Measurements from ENCODE around the gene ANKRD17.

- TF ChIP-seq EZH2 (IDR thresholded peaks at IDR 0.05; ENCODE audit: low read length, unreplicated experiment) (no peak), CTCF (conservative IDR thresholded peaks at IDR 0.05; ENCODE audit: low read depth, low read length) (no peak)
Observed at GRCh38 chr4:73194064-73194463, 64.5 kb downstream of the ANKRD17 start.
